ENCODE measurements around the gene ODAPH. TPM values are rescaled to one million over a fixed set of nuclear protein-coding genes. Genes with fewer than 3 reads are reported as not detected.

ODAPH gene
- total and polyA plus RNA-seq, 2 of the 4 experiments (the other 2 are of a cell fraction): not detected

GRCh38 chr4:75542824-75543223, 13.0 kb upstream of the ODAPH start:
- dilution Hi-C loops (cut with HindIII; ENCODE audit: low sequenced_read_pairs, unreplicated experiment): no loop called here
- POLR2A ChIA-PET (ENCODE audit: unreplicated experiment): no interaction called here

More at GRCh38 chr4:75542824-75543223, 13.0 kb upstream of the ODAPH start:
- H3K9me1 ChIP-seq (ENCODE audit: insufficient read depth, low read length): peaks cover 3% of the 10 kb centered on the region; the same call in 1 of the 2 replicates
- no TSS peak for BruUV-seq (replicated peaks)
- TF ChIP-seq ELK1 (IDR thresholded peaks at IDR 0.05; ENCODE audit: borderline replicate concordance, low read depth, low read length) (no peak), FOS (IDR thresholded peaks at IDR 0.05; ENCODE audit: low read depth, low read length) (peak; percentile 86), BHLHE40 (IDR thresholded peaks at IDR 0.05; ENCODE audit: low read depth, low read length) (peak; percentile 20; the same call in 1 of the 2 replicates), CEBPB (IDR thresholded peaks at IDR 0.05; ENCODE audit: low read depth, low read length) (peak; percentile 31; the same call in 1 of the 2 replicates), NFE2L2 (IDR thresholded peaks at IDR 0.05; ENCODE audit: low read depth, low read length) (0 out of 2 replicates have a peak, but pooled peaks have one; percentile 33), RFX5 (IDR thresholded peaks at IDR 0.05; ENCODE audit: low read depth, low read length) (peak; percentile 78), MAZ (IDR thresholded peaks at IDR 0.05; ENCODE audit: borderline replicate concordance, low read depth, low read length) (no peak)
- H2BK120ac ChIP-seq (ENCODE audit: low read depth, low read length): no peak overlapping the region
- intact Hi-C loops (cut with micrococcal nuclease): no loop called here
- ATAC-seq (ENCODE audit: low read depth) (peak; percentile 82), DNase-seq (peak; percentile 96)
- H3K18ac ChIP-seq (ENCODE audit: low read depth, low read length): no peak overlapping the region
- H2BK5ac ChIP-seq (ENCODE audit: low read depth, low read length, poor library complexity, severe bottlenecking): no peak overlapping the region
- H3K4me1 ChIP-seq (ENCODE audit: control insufficient read depth, insufficient read depth, low read length): no peaks in the 10 kb centered on the region
- H2BK20ac ChIP-seq (ENCODE audit: low read depth, low read length): no peak overlapping the region
- no peaks in the 10 kb centered on the region for H3K36me3 ChIP-seq (ENCODE audit: control insufficient read depth, insufficient read depth, low read length)
- H2AK9ac ChIP-seq (replicated peaks; ENCODE audit: low read depth, low read length, poor library complexity): no peak overlapping the region
- no peak overlapping the region for H3K4me3 ChIP-seq (ENCODE audit: insufficient read depth, low read depth, low read length)
- H4K91ac ChIP-seq (ENCODE audit: insufficient read depth, low read depth, low read length): no peak overlapping the region
- no peak overlapping the region for H3K4me2 ChIP-seq (ENCODE audit: low read depth, low read length)
- no peak overlapping the region for H2BK15ac ChIP-seq (ENCODE audit: low read depth, low read length)
- peaks cover 2% of the 10 kb centered on the region; the same call in 1 of the 2 replicates for H3K9me3 ChIP-seq (ENCODE audit: control insufficient read depth, insufficient read depth, low read length)
- in situ Hi-C loops (cut with MboI; ENCODE audit: low sequenced_read_pairs): no loop called here
- no peak overlapping the region for H3K14ac ChIP-seq (replicated peaks; ENCODE audit: low read depth, low read length)
- no peak overlapping the region for H3K23ac ChIP-seq (ENCODE audit: low read depth, low read length)
- no peak overlapping the region for H4K5ac ChIP-seq (ENCODE audit: low read depth, low read length)
- H3K27ac ChIP-seq (ENCODE audit: insufficient read depth, low read length): no peak overlapping the region
- H4K8ac ChIP-seq (ENCODE audit: low read depth in 2 of 2, low read length in 2 of 2): no peak overlapping the region
- no peaks in the 10 kb centered on the region for H4K20me1 ChIP-seq (ENCODE audit: insufficient read depth, low read length)
- no peak overlapping the region for H3K4ac ChIP-seq (ENCODE audit: low read depth, low read length)
- H3K9ac ChIP-seq (ENCODE audit: low read depth, low read length): no peak overlapping the region
- H2AFZ ChIP-seq (replicated peaks; ENCODE audit: low read length, poor library complexity): no peak overlapping the region
- H3K79me1 ChIP-seq (ENCODE audit: low read depth in 1 of 2, low read length in 2 of 2): no peaks in the 10 kb centered on the region
- H3K56ac ChIP-seq (ENCODE audit: extremely low read depth, insufficient read depth, low read length): no peak overlapping the region
- H2AK5ac ChIP-seq (ENCODE audit: low read depth, low read length): no peak overlapping the region
- CTCF ChIA-PET: interaction anchor here (0.7 to 1.0 kb wide), 2 partner anchors 9 to 305 kb away, joined by 3 to 4 read pairs; no protein-coding TSS in a partner anchor
- H3K27me3 ChIP-seq (ENCODE audit: control insufficient read depth, insufficient read depth, low read length): no peaks in the 10 kb centered on the region
